H1 (cell line): Measurements from ENCODE around the gene VWA5B2. TPM values are rescaled to one million over a fixed set of nuclear protein-coding genes. Genes with fewer than 3 reads are reported as not detected.

Source experiments
- CTCF ChIA-PET: fragments of 300-600 bp; sonication (Branson Sonifier 250); formaldehyde crosslinking; loops from one replicate; lab custom pipeline; 2021; ENCODE audit not compliant: partially characterized antibody; lab: Charles Lee
- POLR2A ChIA-PET: fragments of 300-600 bp; sonication (Branson Sonifier 250); formaldehyde crosslinking; loops from one replicate; lab custom pipeline; 2021; ENCODE audit warnings: inconsistent platforms; ENCODE audit not compliant: partially characterized antibody; lab: Charles Lee
- DNase-seq, 2 experiments: peaks; one replicate each; pipeline versions ENCODE4 v3.0.0 to v3.0.0-alpha.2; 2010 to 2022; ENCODE audit warnings: low spot score in 2 of 2, low read depth in 1 of 2, mixed read lengths in 1 of 2
- FAIRE-seq: peaks from 2 replicates; lab custom pipeline; 2011; peaks lifted over from hg19 to GRCh38; lab: Jason Lieb, UNC
- H2AFZ ChIP-seq: 2 replicates; pipeline ENCODE4 v1.8.1; 2012; ENCODE audit warnings: low read length, inconsistent platforms
- H2AK5ac ChIP-seq: 2 replicates; pipeline ENCODE4 v1.6.1; 2013; ENCODE audit warnings: low read depth, low read length
- H2BK120ac ChIP-seq: replicated peaks from 2 replicates; pipeline ENCODE3; 2013; ENCODE audit warnings: low read depth, low read length, inconsistent platforms
- H2BK12ac ChIP-seq: 2 replicates; pipeline ENCODE4 v1.6.1; 2013; ENCODE audit warnings: low read depth, low read length
- H2BK15ac ChIP-seq: 2 replicates; pipeline ENCODE4 v1.6.1; 2013; ENCODE audit warnings: low read length
- H2BK20ac ChIP-seq: 2 replicates; pipeline ENCODE4 v1.6.1; 2013; ENCODE audit warnings: low read length
- H2BK5ac ChIP-seq: 2 replicates; pipeline ENCODE4 v1.6.1; 2013; ENCODE audit warnings: low read depth, low read length
- H3K14ac ChIP-seq: 2 replicates; pipeline ENCODE4 v1.6.1; 2013; ENCODE audit warnings: inconsistent platforms; ENCODE audit not compliant: insufficient read length
- H3K18ac ChIP-seq: 2 replicates; pipeline ENCODE4 v1.6.1; 2013; ENCODE audit warnings: low read length; ENCODE audit errors: extremely low read depth
- H3K23ac ChIP-seq: 2 replicates; pipeline ENCODE4 v1.6.1; 2013; ENCODE audit warnings: inconsistent platforms; ENCODE audit not compliant: insufficient read length
- H3K23me2 ChIP-seq: 2 replicates; pipeline ENCODE4 v1.6.1; 2013; ENCODE audit warnings: low read depth, low read length
- H3K27ac ChIP-seq: 2 replicates; pipeline ENCODE4 v1.6.1; 2011; ENCODE audit warnings: low read depth, low read length, inconsistent platforms
- H3K27me3 ChIP-seq, 4 experiments: replicated peaks in 1 of 4; 1 replicate in 1 of 4; 2 replicates in 3 of 4; pipeline versions ENCODE4 v1.6.1 to v1.8.1; 2011 to 2013; ENCODE audit warnings: low read length in 3 of 4, mild to moderate bottlenecking in 3 of 4, inconsistent platforms in 2 of 4, mixed read lengths in 2 of 4, moderate library complexity in 1 of 4; ENCODE audit not compliant: control insufficient read depth in 3 of 4, insufficient read depth in 3 of 4; ENCODE audit errors: extremely low read depth in 1 of 4
- H3K36me3 ChIP-seq, 4 experiments: 2 replicates each; pipeline versions ENCODE4 v1.6.1 to v1.8.1; 2011 to 2013; ENCODE audit warnings: mild to moderate bottlenecking in 4 of 4, low read length in 3 of 4, moderate library complexity in 2 of 4, control low read depth in 1 of 4, inconsistent platforms in 1 of 4; ENCODE audit not compliant: insufficient read depth in 4 of 4, control insufficient read depth in 2 of 4
- H3K4ac ChIP-seq: replicated peaks from 2 replicates; pipeline ENCODE3; 2013; ENCODE audit warnings: low read length, low read depth, mixed read lengths, inconsistent platforms; ENCODE audit not compliant: insufficient read length
- H3K4me1 ChIP-seq, 4 experiments: replicated peaks in 1 of 4; 1 replicate in 1 of 4; 2 replicates in 3 of 4; pipeline versions ENCODE4 v1.6.1 to v1.8.1; 2011 to 2013; ENCODE audit warnings: low read length in 3 of 4, inconsistent platforms in 2 of 4, mixed read lengths in 1 of 4; ENCODE audit not compliant: insufficient read depth in 4 of 4, control insufficient read depth in 3 of 4
- H3K4me2 ChIP-seq, 2 experiments: 2 replicates each; pipeline versions ENCODE4 v1.6.1 to v1.8.1; 2011 to 2013; ENCODE audit warnings: low read depth in 2 of 2, low read length in 2 of 2, control low read depth in 1 of 2, inconsistent platforms in 1 of 2, mild to moderate bottlenecking in 1 of 2; ENCODE audit not compliant: insufficient read depth in 1 of 2
- H3K4me3 ChIP-seq, 4 experiments: fragments of 200-600, 300-600 bp in 1 of 4; sonication (generic), shearing (Covaris generic), sonication (Bioruptor Twin) in 1 of 4; 2 replicates each; pipeline versions ENCODE4 v1.5.1 to v1.8.1; 2011 to 2016; ENCODE audit warnings: low read length in 4 of 4, low read depth in 3 of 4, control low read depth in 2 of 4, inconsistent platforms in 2 of 4, mild to moderate bottlenecking in 2 of 4, mixed read lengths in 1 of 4, moderate library complexity in 1 of 4; ENCODE audit not compliant: insufficient read depth in 2 of 4; ENCODE audit errors: extremely low read depth in 1 of 4
- H3K56ac ChIP-seq: replicated peaks from 2 replicates; pipeline ENCODE3; 2013; ENCODE audit warnings: low read depth, mild to moderate bottlenecking, mixed read lengths, low read length, inconsistent platforms; ENCODE audit not compliant: insufficient read length
- H3K79me1 ChIP-seq: 2 replicates; pipeline ENCODE4 v1.6.1; 2013; ENCODE audit warnings: low read depth, low read length, control low read depth
- H3K79me2 ChIP-seq, 2 experiments: 2 replicates each; pipeline versions ENCODE4 v1.6.1 to v1.8.1; 2012 to 2013; ENCODE audit warnings: low read length in 2 of 2, mild to moderate bottlenecking in 2 of 2, inconsistent platforms in 1 of 2; ENCODE audit not compliant: insufficient read depth in 2 of 2, control insufficient read depth in 1 of 2
- H3K9ac ChIP-seq, 4 experiments: replicated peaks in 1 of 4; 1 replicate in 1 of 4; 2 replicates in 3 of 4; pipeline versions ENCODE4 v1.6.1 to v1.8.1; 2011 to 2013; ENCODE audit warnings: low read depth in 3 of 4, low read length in 3 of 4, control low read depth in 2 of 4, mild to moderate bottlenecking in 2 of 4, moderate library complexity in 2 of 4, inconsistent platforms in 1 of 4; ENCODE audit errors: extremely low read depth in 1 of 4
- H3K9me3 ChIP-seq, 2 experiments: 2 replicates each; pipeline versions ENCODE4 v1.6.1 to v1.8.1; 2012 to 2013; ENCODE audit warnings: mild to moderate bottlenecking in 2 of 2, moderate library complexity in 2 of 2, control low read depth in 1 of 2, inconsistent platforms in 1 of 2, low read depth in 1 of 2, low read length in 1 of 2, mixed read lengths in 1 of 2; ENCODE audit not compliant: insufficient read depth in 2 of 2
- H4K20me1 ChIP-seq, 2 experiments: replicated peaks in 1 of 2; 2 replicates each; pipeline versions ENCODE3 to v1.8.1; 2011 to 2013; ENCODE audit warnings: inconsistent platforms in 2 of 2, low read length in 2 of 2, mild to moderate bottlenecking in 1 of 2; ENCODE audit not compliant: insufficient read depth in 2 of 2, control insufficient read depth in 1 of 2
- H4K5ac ChIP-seq: 2 replicates; pipeline ENCODE4 v1.6.1; 2013; ENCODE audit warnings: low read length, low read depth, mixed read lengths, inconsistent platforms; ENCODE audit not compliant: insufficient read length
- H4K8ac ChIP-seq: 2 replicates; pipeline ENCODE4 v1.8.0; 2013; ENCODE audit warnings: mild to moderate bottlenecking, moderate library complexity, low read length, inconsistent platforms; ENCODE audit not compliant: insufficient read depth; ENCODE audit errors: extremely low read depth
- H4K91ac ChIP-seq: replicated peaks from 2 replicates; pipeline ENCODE3; 2013; ENCODE audit warnings: low read length, mixed read lengths, inconsistent platforms; ENCODE audit not compliant: insufficient read length
- CBX8 ChIP-seq: fragments of 300-800, 300-1000 bp; sonication (generic); IDR thresholded peaks from 2 replicates; pipeline ENCODE4 v1.7.1; 2016; ENCODE audit warnings: low read depth, low read length, borderline replicate concordance
- CEBPB ChIP-seq: IDR thresholded peaks from 2 replicates; pipeline ENCODE4 v1.6.1; 2012; ENCODE audit warnings: low read depth, low read length
- GABPA ChIP-seq: IDR thresholded peaks from 2 replicates; pipeline ENCODE4 v1.6.1; 2011; ENCODE audit warnings: mild to moderate bottlenecking, low read length, moderate library complexity, borderline replicate concordance; ENCODE audit not compliant: insufficient read depth
- GTF2F1 ChIP-seq: IDR thresholded peaks from 2 replicates; pipeline ENCODE4 v1.6.1; 2012; ENCODE audit warnings: low read depth, low read length, improper control_type of control experiment, borderline replicate concordance
- MAFK ChIP-seq: IDR thresholded peaks from 2 replicates; pipeline ENCODE4 v1.6.1; 2012; ENCODE audit warnings: low read depth, mild to moderate bottlenecking, improper control_type of control experiment, low read length
- PHF8 ChIP-seq: fragments of 200-600 bp; sonication (generic); conservative IDR thresholded peaks from 2 replicates; pipeline ENCODE4 v1.7.1; 2012; ENCODE audit warnings: low read depth, mild to moderate bottlenecking, inconsistent platforms, low read length, moderate library complexity
- POLR2A ChIP-seq, 2 experiments: IDR thresholded peaks; 1 replicate in 1 of 2; 2 replicates in 1 of 2; pipeline ENCODE4 v1.6.1; 2011; ENCODE audit warnings: low read depth in 2 of 2, low read length in 2 of 2, mild to moderate bottlenecking in 2 of 2; ENCODE audit errors: control extremely low read depth in 1 of 2
- RXRA ChIP-seq: IDR thresholded peaks from 2 replicates; pipeline ENCODE4 v1.6.1; 2011; ENCODE audit warnings: low read depth, mild to moderate bottlenecking, low read length, moderate library complexity; ENCODE audit not compliant: insufficient read depth
- SUZ12 ChIP-seq: fragments of 200-600 bp; sonication (generic); IDR thresholded peaks from 2 replicates; pipeline ENCODE4 v1.6.1; 2012; ENCODE audit warnings: mild to moderate bottlenecking, inconsistent platforms, low read length, moderate library complexity, mixed read lengths
- WGBS, 2 experiments: shearing (Covaris generic) in 1 of 2; methylation state at CpG; one replicate each; pipeline versions ENCODE4 v1.1.6 to v1.1.7; 2013 to 2015; ENCODE audit warnings: low lambda C conversion rate in 2 of 2, mixed read lengths in 2 of 2, inconsistent platforms in 1 of 2, low coverage in 1 of 2, missing lambda C conversion rate in 1 of 2; ENCODE audit not compliant: insufficient replicate concordance in 2 of 2, insufficient coverage in 1 of 2, insufficient read length in 1 of 2; ENCODE audit errors: extremely low coverage in 1 of 2, missing lambda C conversion rate in 1 of 2; 5-methylcytosine and 5-hydroxymethylcytosine counted together
- polyA plus RNA-seq, 7 experiments: library from polyadenylated mRNA; depleted of rRNA in 3 of 7; stranded (reverse) in 5 of 7; unstranded in 2 of 7; fragments of >200 nt in 5 of 7; fragments of 200-250 nt in 2 of 7; gene quantifications; 1 replicate in 5 of 7; 2 replicates in 1 of 7; 4 replicates in 1 of 7; pipeline versions ENCODE4 v1.2.1 to v1.2.3, GENCODE V29; 2011 to 2013; ENCODE audit warnings: missing spikeins in 2 of 7, mixed read lengths in 2 of 7
- total RNA-seq: library from RNA; stranded (reverse); fragmentation: NEBNext Ultra II Directional; extraction: Animal tissue kit (Norgen Biotek cat#: 25700); gene quantifications from 2 replicates; pipeline ENCODE4 v1.2.1, GENCODE V29; 2021
- TF ChIP-seq, protein P1 (sequence below): IDR thresholded peaks from 2 replicates; pipeline ENCODE4 v1.6.1; 2012; ENCODE audit warnings: inconsistent platforms
- TF ChIP-seq, protein P2 (sequence below): IDR thresholded peaks from 2 replicates; pipeline ENCODE4 v1.6.1; 2011; ENCODE audit warnings: low read depth, mild to moderate bottlenecking, low read length; ENCODE audit not compliant: insufficient read depth

VWA5B2 gene
- total and polyA plus RNA-seq, 2 of the 8 experiments (the other 6 are each of a cell fraction or from before 2014, with no cell fraction given): 0.53 to 0.56 TPM

DNA sequence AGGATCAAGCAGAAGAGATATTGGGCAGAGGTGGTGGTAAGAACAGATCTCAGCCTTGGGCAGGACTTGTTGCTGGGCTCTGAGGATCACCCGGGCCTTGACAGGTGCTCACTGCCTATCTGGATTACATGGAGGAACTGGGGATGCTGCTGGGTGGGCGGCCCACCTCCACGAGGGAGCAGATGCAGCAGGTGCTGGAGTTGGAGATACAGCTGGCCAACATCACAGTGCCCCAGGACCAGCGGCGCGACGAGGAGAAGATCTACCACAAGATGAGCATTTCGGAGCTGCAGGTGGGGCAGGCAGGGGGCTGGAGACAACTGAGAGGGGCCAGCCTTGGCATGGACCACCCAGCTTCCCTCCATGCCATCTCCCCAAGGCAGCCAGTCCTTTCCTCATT lies 54.3 kb downstream of the VWA5B2 start:
- Histone ChIP-seq H3K79me1 (no peaks in the 10 kb centered on the region), H3K23ac (no peak overlapping the region), H4K8ac (no peak overlapping the region), H2BK20ac (no peak overlapping the region), H3K4me1 (peaks cover 0 to 2% (median 0%) of the 10 kb centered on the region in 4 experiments; a peak in 2 of 7 replicates), H3K18ac (no peak overlapping the region), H4K5ac (no peak overlapping the region), H3K79me2 (no peaks in the 10 kb centered on the region), H3K36me3 (no peaks in the 10 kb centered on the region), H3K27me3 (no peaks in the 10 kb centered on the region), H2AFZ (no peak overlapping the region), H3K4me3 (no peak overlapping the region), H3K56ac (no peak overlapping the region), H2BK12ac (no peak overlapping the region), H3K9ac (no peak overlapping the region), H3K23me2 (no peaks in the 10 kb centered on the region), H3K14ac (no peak overlapping the region), H2BK120ac (no peak overlapping the region), H2BK5ac (no peak overlapping the region), H3K4ac (no peak overlapping the region), H4K91ac (no peak overlapping the region), H3K27ac (no peak overlapping the region), H3K9me3 (no peaks in the 10 kb centered on the region), H2BK15ac (no peak overlapping the region), H4K20me1 (no peaks in the 10 kb centered on the region), H2AK5ac (no peak overlapping the region), H3K4me2 (no peak overlapping the region)
- FAIRE-seq: no peak
- WGBS, 2 experiments: 89% methylated on average over 8 of the region's 8 CpGs; no CpG with 5 or more reads in 1 of the 2 experiments
- ChIA-PET CTCF (interaction anchor here (0.6 to 6.0 kb wide), 17 partner anchors 8 to 387 kb away, joined by 3 to 47 read pairs (median 6); partner anchors contain the start of genes ABCF3 and CAMK2N2), POLR2A (interaction anchor here (0.6 to 1.1 kb wide), 3 partner anchors 14 to 101 kb away, joined by 3 to 5 read pairs (median 3); no protein-coding TSS in a partner anchor)
- TF ChIP-seq SUZ12 (no peak), CBX8 (no peak), MAFK (no peak), GABPA (no peak), PHF8 (no peak), RXRA (no peak), GTF2F1 (no peak), CEBPB (no peak), POLR2A (IDR thresholded peaks at IDR 0.05; ENCODE audit: control extremely low read depth in 1 of 2, low read depth in 2 of 2, low read length in 2 of 2) (no peak)
- TF ChIP-seq, protein P1, sequence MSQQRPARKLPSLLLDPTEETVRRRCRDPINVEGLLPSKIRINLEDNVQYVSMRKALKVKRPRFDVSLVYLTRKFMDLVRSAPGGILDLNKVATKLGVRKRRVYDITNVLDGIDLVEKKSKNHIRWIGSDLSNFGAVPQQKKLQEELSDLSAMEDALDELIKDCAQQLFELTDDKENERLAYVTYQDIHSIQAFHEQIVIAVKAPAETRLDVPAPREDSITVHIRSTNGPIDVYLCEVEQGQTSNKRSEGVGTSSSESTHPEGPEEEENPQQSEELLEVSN: no peak
- TF ChIP-seq, protein P2, sequence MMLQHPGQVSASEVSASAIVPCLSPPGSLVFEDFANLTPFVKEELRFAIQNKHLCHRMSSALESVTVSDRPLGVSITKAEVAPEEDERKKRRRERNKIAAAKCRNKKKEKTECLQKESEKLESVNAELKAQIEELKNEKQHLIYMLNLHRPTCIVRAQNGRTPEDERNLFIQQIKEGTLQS: no peak
- no peak for DNase-seq
